HG03342 (cell line): ENCODE data around the gene MCTP2.
"Not testable (repeated sequence)": the region's sequence is repeated elsewhere in the genome, so short reads cannot be mapped to it uniquely, and the experiment has no call there.

Source experiments
- ATAC-seq: cut with Tn5 transposase; IDR thresholded peaks from one replicate; pipeline ENCODE4 v1.9.1; 2021; ENCODE audit warnings: mild to moderate bottlenecking, moderate library complexity; ENCODE audit not compliant: unreplicated experiment

Gene MCTP2

DNA sequence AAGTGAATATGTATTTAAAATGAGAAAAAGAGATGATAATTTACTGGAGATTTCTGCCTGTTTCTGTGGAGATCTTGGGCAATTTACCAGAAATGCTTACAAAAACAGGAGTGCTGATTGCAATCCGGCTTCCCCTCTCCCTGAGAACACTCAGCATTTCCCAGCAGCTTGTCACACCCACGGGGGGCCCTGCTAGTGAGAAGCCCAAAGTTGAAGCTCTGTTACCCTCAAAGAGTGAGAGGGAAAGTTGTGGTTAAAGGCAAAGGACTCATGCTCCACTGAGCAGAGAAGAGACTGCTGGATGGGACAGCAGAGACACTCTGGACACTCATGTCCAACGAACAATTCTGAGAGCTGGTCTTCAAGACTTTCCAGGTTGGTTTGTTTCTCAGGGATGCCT, 2.9 kb downstream of the MCTP2 start:
- no peak for ATAC-seq

DNA sequence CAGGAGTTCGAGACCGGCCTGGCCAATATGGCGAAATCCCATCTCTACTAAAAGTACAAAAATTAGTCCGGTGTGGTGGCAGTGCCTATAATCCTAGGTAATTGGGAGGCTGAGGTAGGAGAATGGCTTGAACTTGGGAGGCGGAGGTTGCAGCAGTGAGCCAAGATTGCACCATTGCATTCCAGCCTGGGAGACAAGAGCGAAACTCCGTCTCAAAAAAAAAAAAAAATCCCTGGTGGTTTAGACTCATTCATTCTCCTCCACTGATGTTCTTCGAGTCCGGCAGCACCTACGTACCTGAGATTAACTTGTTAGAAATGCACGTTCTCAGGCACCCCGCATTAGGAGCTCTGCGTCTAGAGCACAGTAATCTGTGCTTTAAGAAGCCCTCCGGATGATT, 3.7 kb downstream of the MCTP2 start:
- ATAC-seq = no peak

DNA sequence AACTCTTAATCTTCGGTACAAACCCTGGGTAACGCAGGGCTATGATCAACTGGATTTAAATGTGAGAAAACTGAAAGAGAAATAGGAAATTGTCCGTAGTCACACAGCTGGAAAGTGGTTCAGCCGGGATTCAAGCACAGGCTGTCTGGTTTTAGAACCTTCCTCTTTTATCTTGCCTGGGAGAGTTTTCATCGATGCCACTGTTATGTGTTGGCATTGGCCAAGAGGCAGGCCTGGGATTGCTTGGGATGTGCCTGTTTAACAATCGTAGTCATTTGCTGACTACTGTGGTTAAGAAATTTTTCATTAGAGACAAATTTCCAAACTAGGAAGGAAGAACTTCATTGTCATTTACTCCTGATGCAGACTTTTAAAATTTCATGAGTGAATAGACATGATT, 4.3 kb downstream of the MCTP2 start:
- ATAC-seq = no peak

- no peak for ATAC-seq
Measured at GRCh38 chr15:94236608-94237007, 5.2 kb downstream of the MCTP2 start.

GRCh38 chr15:94237903-94238302, 6.5 kb downstream of the MCTP2 start:
- ATAC-seq = no peak

- ATAC-seq = peak; percentile 57
Measured at GRCh38 chr15:94238539-94239118, 7.3 kb downstream of the MCTP2 start.

DNA sequence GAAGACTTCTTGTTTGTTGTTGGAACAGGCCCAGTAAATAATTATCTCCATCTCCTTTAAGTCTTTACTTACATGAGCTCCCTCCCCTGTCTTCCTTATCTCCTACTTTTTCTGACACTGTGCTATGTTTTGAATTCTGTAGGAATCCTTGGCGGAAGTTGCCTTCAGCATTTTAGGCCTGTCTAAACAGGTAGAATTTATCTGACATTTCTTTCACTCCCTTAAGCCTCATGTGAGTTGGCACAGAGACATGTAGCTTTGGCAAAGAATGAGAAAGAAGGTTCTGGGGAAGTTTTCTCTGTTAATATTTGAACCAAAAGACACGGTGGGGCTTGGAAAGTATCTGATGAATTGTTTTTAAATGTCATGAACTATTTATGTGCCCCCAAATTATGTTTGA, 8.1 kb downstream of the MCTP2 start:
- no peak for ATAC-seq

GRCh38 chr15:94240480-94240879, 9.1 kb downstream of the MCTP2 start:
- no peak for ATAC-seq

GRCh38 chr15:94242257-94242656, 10.9 kb downstream of the MCTP2 start:
- ATAC-seq = no peak

DNA sequence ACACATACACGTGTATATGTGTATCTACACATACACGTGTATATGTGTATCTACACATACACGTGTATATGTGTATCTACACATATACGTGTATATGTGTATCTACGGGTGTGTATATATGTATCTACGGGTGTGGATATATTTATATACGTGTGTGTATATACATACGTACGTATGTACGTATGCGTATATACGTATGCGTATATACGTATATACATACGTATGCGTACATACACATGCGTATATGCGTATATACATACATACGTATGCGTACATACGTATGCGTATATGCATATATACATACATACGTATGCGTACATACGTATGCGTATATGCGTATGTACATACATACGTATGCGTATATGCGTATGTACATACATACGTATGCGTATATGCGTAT, 11.6 kb downstream of the MCTP2 start:
- ATAC-seq = not testable (repeated sequence)

GRCh38 chr15:94243418-94243817, 12.1 kb downstream of the MCTP2 start:
- ATAC-seq = no peak

GRCh38 chr15:94246016-94246415, 14.7 kb downstream of the MCTP2 start:
- no peak for ATAC-seq

DNA sequence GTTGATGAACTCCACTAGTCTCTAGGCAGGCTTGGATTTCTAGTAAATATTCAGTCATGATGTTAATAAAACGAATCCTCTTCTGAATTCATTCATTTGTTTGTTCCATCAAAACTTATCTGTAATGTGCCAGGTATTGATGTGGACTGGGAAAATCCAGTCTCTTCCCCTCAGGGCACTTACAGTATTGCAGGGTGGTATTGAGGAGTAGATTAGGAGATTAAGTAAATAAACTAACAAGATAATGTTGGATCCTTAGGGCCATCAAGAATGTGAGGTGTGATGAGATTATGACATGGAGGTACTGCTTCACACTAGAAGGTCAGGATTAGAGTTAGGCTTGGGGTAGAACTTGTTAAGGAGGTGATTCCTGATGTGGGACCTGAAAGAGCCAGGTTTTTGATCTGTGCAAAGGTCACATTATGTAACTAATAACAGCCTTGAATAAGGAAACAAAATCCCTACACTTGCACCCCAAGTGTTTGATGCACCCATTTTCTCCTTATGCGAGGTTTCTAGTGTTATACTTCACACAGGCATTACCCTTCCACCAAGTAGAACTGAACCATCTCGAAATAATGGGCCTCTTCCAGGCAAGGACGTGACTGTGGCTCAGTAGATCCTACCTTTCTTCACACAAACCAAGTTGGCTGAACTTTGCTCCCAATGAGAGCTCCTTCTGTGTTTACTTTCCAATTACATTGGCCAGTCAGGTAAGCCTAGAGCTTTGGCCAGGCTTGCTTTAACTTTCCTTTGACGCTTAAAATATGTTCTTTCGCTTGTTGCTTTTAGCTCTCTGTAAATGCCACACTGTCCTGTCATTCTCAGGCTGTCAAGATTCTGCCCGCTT, 16.7 kb downstream of the MCTP2 start:
- ATAC-seq = no peak

GRCh38 chr15:94250801-94251200, 19.4 kb downstream of the MCTP2 start:
- no peak for ATAC-seq

DNA sequence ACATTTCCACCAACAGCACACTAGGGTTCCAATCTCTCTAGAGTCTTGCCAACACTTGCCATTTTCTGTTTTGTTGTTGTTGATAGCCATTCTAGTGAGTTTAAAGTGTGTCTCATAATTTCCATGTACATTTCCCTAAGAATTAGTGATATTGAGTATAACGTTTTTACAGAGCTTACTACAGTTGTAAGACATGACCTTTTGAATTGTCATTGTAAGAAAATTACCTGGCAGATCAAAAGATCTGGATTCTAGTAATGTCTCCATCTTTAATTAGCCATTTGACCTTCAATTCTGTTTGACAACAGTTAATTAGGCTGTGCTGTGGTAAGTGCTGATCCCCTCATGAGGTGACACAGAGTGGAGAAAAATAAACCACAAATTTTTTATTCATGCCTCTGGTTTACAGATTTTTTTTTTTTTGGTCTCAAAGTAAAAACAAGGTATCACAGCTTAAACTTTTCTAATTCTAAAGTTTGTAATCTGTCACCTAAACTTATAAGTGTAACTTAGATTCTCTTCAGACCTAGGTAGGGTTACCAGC, 20.9 kb downstream of the MCTP2 start:
- ATAC-seq = no peak

DNA sequence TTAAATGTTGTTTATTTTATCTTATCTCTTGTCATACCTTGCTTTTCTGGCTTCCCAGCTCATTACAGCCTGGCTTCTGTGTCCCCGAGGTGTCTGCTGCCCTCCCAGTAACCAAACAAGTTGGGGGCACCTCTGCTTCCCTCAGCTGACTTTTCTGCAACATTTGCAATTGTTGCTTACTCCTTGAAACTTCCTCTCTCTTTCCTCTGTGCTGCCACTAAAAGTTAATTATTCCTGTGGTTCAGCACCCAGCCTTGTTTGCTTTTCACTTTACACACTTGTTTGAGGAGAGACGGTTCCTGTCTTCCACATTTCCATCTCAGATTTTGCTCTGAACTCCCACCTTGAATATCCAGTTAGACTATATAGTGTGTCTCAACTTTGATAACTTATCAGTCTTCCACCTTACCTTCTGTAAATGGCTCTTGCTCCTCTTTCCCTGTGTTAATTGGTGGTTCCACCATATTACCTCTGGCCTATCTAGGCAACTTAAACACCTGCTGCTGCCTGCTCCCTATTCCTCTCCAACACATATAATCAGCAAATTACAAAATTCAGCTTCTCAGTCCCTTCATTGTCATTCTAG, 21.6 kb downstream of the MCTP2 start:
- peak; percentile 2 for ATAC-seq

DNA sequence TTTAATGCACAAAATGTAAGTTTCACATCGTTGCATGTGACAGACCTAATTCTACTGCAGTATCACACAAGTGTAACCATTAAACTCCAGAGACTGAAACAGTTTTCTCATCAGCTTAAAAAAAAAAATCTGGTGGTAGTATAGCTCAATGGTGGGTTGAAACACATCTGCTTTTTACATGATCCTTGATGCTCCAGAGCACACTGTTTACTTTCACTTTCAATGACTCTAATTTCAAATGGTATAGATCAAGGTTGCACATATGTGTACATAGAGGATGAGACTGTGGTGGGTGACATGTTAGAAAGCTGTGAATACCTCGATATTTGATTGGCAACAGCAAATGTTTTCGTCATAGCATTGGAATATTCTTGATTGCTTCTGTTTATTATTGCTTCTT, 22.4 kb downstream of the MCTP2 start:
- peak; percentile 64 for ATAC-seq

DNA sequence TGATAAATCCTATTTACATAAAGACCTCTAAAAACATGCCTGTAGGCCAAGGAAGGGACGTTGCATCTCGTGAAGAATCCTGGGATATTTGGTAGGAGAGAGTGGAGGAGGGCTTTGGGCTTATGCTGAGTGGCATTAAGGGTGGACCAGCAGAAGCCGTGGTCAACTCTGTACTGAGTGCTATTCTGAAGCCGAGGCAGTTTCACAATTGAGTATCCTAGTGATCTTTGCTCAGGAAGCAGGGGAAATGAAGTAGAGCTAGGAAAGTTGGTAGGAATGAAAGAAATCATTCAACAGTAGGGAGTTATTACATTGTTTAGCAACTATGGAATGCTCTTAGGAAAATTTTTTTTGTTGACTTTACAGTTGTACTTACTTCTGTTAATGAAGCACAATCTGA, 24.2 kb downstream of the MCTP2 start:
- ATAC-seq = no peak

DNA sequence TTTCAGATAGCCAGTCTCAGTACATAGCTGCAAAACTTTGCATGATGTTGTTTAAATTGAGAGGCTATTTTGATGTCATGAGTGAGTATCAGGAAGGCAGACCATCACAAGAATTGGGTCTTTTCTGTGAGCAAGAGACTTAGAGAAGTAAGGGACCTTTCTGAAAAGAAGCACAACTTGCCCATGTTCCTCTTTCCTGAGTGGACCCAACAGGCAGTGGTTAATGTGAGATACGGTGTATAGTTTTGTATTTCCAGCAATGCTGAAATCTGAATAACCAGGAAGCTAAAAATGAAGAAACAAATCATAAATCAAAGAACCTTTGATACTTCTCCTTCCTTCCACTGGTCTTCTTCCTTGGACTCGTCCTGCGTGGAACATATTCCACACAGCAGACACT, 25.1 kb downstream of the MCTP2 start:
- ATAC-seq = no peak

DNA sequence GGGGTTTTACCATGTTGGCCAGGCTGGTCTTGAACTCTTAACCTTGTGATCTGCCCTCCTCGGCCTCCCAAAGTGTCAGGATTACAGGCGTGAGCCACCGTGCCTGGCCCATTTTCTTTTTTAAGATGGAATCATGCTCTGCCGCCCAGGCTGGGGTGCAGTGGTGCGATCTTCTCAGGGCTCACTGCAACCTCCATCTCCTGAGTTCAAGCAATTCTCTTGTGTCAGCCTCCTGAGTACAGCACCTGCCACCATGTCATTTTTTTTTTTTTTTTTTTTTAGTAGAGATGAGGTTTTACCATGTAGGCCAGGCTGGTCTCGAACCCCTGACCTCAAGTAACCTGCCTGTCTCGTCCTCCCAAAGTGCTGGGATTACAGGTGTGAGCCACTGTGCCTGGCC, 26.4 kb downstream of the MCTP2 start:
- ATAC-seq = not testable (repeated sequence)

DNA sequence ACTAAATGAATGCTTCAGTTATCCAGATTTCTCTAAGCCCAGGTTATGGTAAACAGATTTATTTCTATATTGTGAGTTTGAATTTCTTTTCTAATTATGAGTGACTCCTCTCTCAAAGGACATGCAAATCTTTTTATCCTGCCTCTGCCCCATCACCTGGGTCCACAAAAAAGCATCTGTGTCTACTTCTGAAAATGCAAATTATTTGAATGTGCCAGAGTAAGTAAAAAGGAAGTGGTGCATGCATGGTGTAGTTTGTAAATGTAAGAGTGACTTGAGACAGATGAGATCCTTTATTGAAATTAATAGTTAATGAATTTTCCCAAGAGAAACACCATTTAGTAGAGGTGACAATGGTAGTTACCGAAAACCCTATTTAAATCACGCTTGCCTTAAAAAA, 26.9 kb downstream of the MCTP2 start:
- peak; percentile 61 for ATAC-seq
